Measurements from ENCODE around the gene PPP4R3B. TPM values are rescaled to one million over a fixed set of nuclear protein-coding genes. Genes with fewer than 3 reads are reported as not detected.

The PPP4R3B gene
- total RNA-seq (2014; rRNA removed; shearing (Covaris generic)): 67.2 and 84.5 TPM in 2 replicates
- polyA plus RNA-seq (2014; cell fraction: nucleus; rRNA removed): 20.9 and 27.9 TPM in 2 replicates

GRCh38 chr2:55617175-55618024, at the start of gene PPP4R3B:
Gene PPP4R3B, minus strand, starts transcription at chr2:55617622. Its CDS starts 337 bp downstream, at chr2:55617285.
- peak; percentile 99 for DNase-seq (ENCODE audit: extremely low read depth, low read depth)

GRCh38 chr2:55653255-55653654, 35.8 kb upstream of the PPP4R3B start:
- DNase-seq (ENCODE audit: extremely low read depth, low read depth): no peak

- no peak for DNase-seq (ENCODE audit: extremely low read depth, low read depth)
Observed at GRCh38 chr2:55649211-55649610, 31.8 kb upstream of the PPP4R3B start.

- no peak for DNase-seq (ENCODE audit: extremely low read depth, low read depth)
Observed at GRCh38 chr2:55636831-55637230, 19.4 kb upstream of the PPP4R3B start.

- no peak for DNase-seq (ENCODE audit: extremely low read depth, low read depth)
Observed at GRCh38 chr2:55628931-55629330, 11.5 kb upstream of the PPP4R3B start.

GRCh38 chr2:55627915-55628314, 10.5 kb upstream of the PPP4R3B start:
- no peak for DNase-seq (ENCODE audit: extremely low read depth, low read depth)

- no peak for DNase-seq (ENCODE audit: extremely low read depth, low read depth)
Observed at GRCh38 chr2:55621802-55622201, 4.4 kb upstream of the PPP4R3B start.

- no peak for DNase-seq (ENCODE audit: extremely low read depth, low read depth)
Observed at GRCh38 chr2:55620123-55620779, 2.8 kb upstream of the PPP4R3B start.

- peak; percentile 47 for DNase-seq (ENCODE audit: extremely low read depth, low read depth)
Observed at GRCh38 chr2:55618275-55619055, 1.0 kb upstream of the PPP4R3B start.

- no peak for DNase-seq (ENCODE audit: extremely low read depth, low read depth)
Observed at GRCh38 chr2:55618025-55618274, 528 bp upstream of the PPP4R3B start.

- no peak for DNase-seq (ENCODE audit: extremely low read depth, low read depth)
Observed at GRCh38 chr2:55616551-55617174, 759 bp downstream of the PPP4R3B start.

- no peak for DNase-seq (ENCODE audit: extremely low read depth, low read depth)
Observed at GRCh38 chr2:55611997-55612396, 5.4 kb downstream of the PPP4R3B start.

GRCh38 chr2:55610954-55611743, 6.3 kb downstream of the PPP4R3B start:
- no peak for DNase-seq (ENCODE audit: extremely low read depth, low read depth)

- no peak for DNase-seq (ENCODE audit: extremely low read depth, low read depth)
Observed at GRCh38 chr2:55609938-55610578, 7.4 kb downstream of the PPP4R3B start.

- DNase-seq (ENCODE audit: extremely low read depth, low read depth): no peak
Observed at GRCh38 chr2:55609193-55609794, 8.1 kb downstream of the PPP4R3B start.

GRCh38 chr2:55607717-55608116, 9.7 kb downstream of the PPP4R3B start:
- no peak for DNase-seq (ENCODE audit: extremely low read depth, low read depth)

GRCh38 chr2:55604027-55604565, 13.3 kb downstream of the PPP4R3B start:
- no peak for DNase-seq (ENCODE audit: extremely low read depth, low read depth)

- DNase-seq (ENCODE audit: extremely low read depth, low read depth): no peak
Observed at GRCh38 chr2:55601849-55602248, 15.6 kb downstream of the PPP4R3B start.
